Spleen (tissue), 11 donors: ENCODE data around the gene MAP4K2. TPM values are rescaled to one million over a fixed set of nuclear protein-coding genes. Genes with fewer than 3 reads are reported as not detected.

Experiments
- DNase-seq: peaks from one replicate; pipeline ENCODE4 v3.0.0-alpha.2; 2020
- H3K27ac ChIP-seq, 8 donors: fragments of 200-600 bp; sonication (generic) in 7 of 8; 1 replicate in 4 of 8; 2 replicates in 4 of 8; pipeline versions ENCODE4 v1.5.0 to v1.8.0; 2016 to 2021; ENCODE audit warnings: inconsistent platforms in 4 of 8, mild to moderate bottlenecking in 4 of 8, moderate library complexity in 1 of 8
- H3K27me3 ChIP-seq, 7 donors: fragments of 200-600 bp; sonication (generic) in 6 of 7; replicated peaks in 1 of 7; 1 replicate in 4 of 7; 2 replicates in 3 of 7; pipeline versions ENCODE4 v1.5.0 to v1.8.0; 2016 to 2021; ENCODE audit warnings: inconsistent platforms in 3 of 7, mild to moderate bottlenecking in 1 of 7
- H3K36me3 ChIP-seq, 6 donors: fragments of 200-600 bp; sonication (generic) in 5 of 6; 1 replicate in 4 of 6; 2 replicates in 2 of 6; pipeline versions ENCODE4 v1.5.0 to v1.8.0; 2016 to 2021; ENCODE audit warnings: inconsistent platforms in 2 of 6
- H3K4me1 ChIP-seq, 6 donors: fragments of 200-600 bp; sonication (generic) in 5 of 6; 1 replicate in 3 of 6; 2 replicates in 3 of 6; pipeline versions ENCODE4 v1.5.0 to v1.8.0; 2016 to 2021; ENCODE audit warnings: inconsistent platforms in 3 of 6
- H3K4me3 ChIP-seq, 8 donors: fragments of 200-600 bp; sonication (generic) in 7 of 8; 1 replicate in 4 of 8; 2 replicates in 4 of 8; pipeline versions ENCODE4 v1.5.0 to v1.8.0; 2016 to 2021; ENCODE audit warnings: inconsistent platforms in 4 of 8, mild to moderate bottlenecking in 4 of 8, moderate library complexity in 2 of 8
- H3K9me3 ChIP-seq, 8 donors: fragments of 200-600 bp; sonication (generic) in 7 of 8; 1 replicate in 4 of 8; 2 replicates in 4 of 8; pipeline versions ENCODE4 v1.5.0 to v1.8.0; 2016 to 2021; ENCODE audit warnings: inconsistent platforms in 4 of 8
- CTCF ChIP-seq, 11 experiments: fragments of 200-600 bp in 7 of 11; fragments of 450-650 bp in 4 of 11; sonication (generic) in 4 of 11; IDR thresholded peaks in 8 of 11; conservative IDR thresholded peaks in 3 of 11; 1 replicate in 7 of 11; 2 replicates in 4 of 11; pipeline versions ENCODE4 v1.4.0 to v1.8.0; 2016 to 2021; ENCODE audit warnings: antibody characterized with exemption in 11 of 11, inconsistent platforms in 4 of 11, mild to moderate bottlenecking in 1 of 11
- POLR2A ChIP-seq, 3 donors: fragments of 450-650 bp; IDR thresholded peaks; one replicate each; pipeline ENCODE4 v1.5.1; 2017; ENCODE audit warnings: antibody characterized with exemption in 3 of 3, mild to moderate bottlenecking in 1 of 3
- POLR2AphosphoS5 ChIP-seq, 3 donors: sonication (generic); formaldehyde crosslinking; IDR thresholded peaks; one replicate each; pipeline ENCODE4 v1.5.1; 2017; ENCODE audit warnings: antibody characterized with exemption in 3 of 3
- WGBS, 5 donors: extraction: QIAGEN DNeasy Blood & Tissue Kit in 3 of 5; methylation state at CpG; one replicate each; pipeline versions ENCODE4 v1.1.5 to v1.1.7; 2013 to 2018; 5-methylcytosine and 5-hydroxymethylcytosine counted together
- intact Hi-C: fragments of 100-400 bp; cut with DNase I; formaldehyde crosslinking; loops from one replicate; pipeline ENCODE4 v1.15.0; 2023; ENCODE audit warnings: low total_unique reads
- polyA plus RNA-seq, 3 donors: library from polyadenylated mRNA; stranded (reverse); fragments of 200-250 nt; gene quantifications; one replicate each; pipeline ENCODE4 v1.2.1, GENCODE V29; 2013
- total RNA-seq, 7 donors: library from RNA; depleted of rRNA in 3 of 7; stranded (reverse); fragments of >200 nt in 3 of 7; fragmentation: NEBNext Ultra II Directional in 4 of 7; extraction: Animal tissue kit (Norgen Biotek cat#: 25700) in 4 of 7; gene quantifications; one replicate each; pipeline versions ENCODE4 v1.1.0 to v1.2.1, GENCODE V29; 2016 to 2021
- donor health status: healthy with polysubstance abuse.
- donor health status: DM: no; HTN: no; CAD: no; lungs with moderate emphysema.
- donor health status: DM: no; HTN: no; CAD: no.
- donor health status: Bipolar disorder and iron deficiency.
- donor health status: healthy.
- donor health status: DM: no; HTN: no; CAD: no.
- donor health status: DM: yes; HTN: yes; CAD: no.

Gene MAP4K2
- total and polyA plus RNA-seq, 10 donors: 40.8 to 106 (median 60.6) TPM

GRCh38 chr11:64744544-64745188 is 58.3 kb downstream of the MAP4K2 start:
- intact Hi-C loops: no loop called here
- peaks cover 27 to 96% (median 58%) of the 10 kb centered on the region in 6 donors for H3K4me1 ChIP-seq

DNA sequence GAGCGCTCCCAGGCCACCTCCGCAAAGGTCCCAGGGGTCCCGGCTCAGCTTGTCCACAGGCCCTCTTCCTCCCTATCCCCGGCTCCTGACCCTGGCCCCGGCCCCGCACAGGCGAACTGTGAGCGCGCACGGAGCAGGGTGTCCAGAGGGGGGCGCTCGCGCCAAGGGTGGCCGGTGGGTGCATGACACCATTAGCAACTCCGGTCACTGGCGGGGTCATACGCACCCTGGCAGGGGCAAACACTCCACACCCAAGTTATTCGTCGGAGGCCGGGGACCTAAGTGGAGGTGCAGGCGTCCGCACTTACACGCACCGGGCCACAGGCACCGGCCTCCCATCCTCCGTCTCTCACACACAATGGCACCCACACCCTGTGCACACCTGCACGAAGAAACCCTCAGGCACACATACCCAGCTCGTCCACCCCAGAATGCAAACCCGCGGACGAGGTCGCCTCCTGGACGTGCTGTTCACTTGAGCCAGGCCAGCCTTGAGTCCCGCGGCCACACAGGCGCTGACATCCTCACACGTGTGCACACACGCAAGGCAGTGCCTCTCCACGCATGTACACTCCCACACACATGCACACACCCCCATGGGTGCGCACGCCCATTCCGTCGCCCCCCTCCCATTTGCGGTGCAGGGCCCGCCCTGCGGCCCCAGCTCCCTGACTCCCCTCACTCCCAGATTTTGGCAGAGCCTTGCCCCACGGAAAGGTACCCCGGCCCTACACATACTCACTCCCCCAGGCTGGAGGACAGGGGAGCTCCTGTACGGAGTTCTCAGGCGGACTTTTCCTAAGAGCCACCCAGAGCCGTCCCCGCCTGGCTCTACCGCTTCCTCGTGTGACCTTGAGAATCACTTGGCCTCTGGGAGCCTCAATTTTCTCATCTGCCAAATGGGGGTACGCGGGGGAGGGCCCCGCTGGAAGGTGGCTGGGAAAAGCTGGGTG is 59.1 kb downstream of the MAP4K2 start, which contains the start of gene RASGRP2:
RASGRP2 (minus strand) TSS at position 552 of the 953 bp plus-strand sequence. CDS start 1,276 bp downstream, outside the sequence.
- intact Hi-C loops: no loop called here
- peak within 1 kb of the TSS; percentile 87 to 100 (median 96) for H3K27ac ChIP-seq
- TF ChIP-seq POLR2A (IDR thresholded peaks at IDR 0.05) (no peak), POLR2AphosphoS5 (IDR thresholded peaks at IDR 0.05) (peak; percentile 83 to 90 (median 84)), CTCF (IDR thresholded peaks at IDR 0.05 in 8 of 11, conservative IDR thresholded peaks at IDR 0.05 in 3 of 11) (peak; percentile 76 to 93 (median 84))
- no peaks in the 10 kb centered on the region for H3K9me3 ChIP-seq
- H3K4me3 ChIP-seq: peak within 1 kb of the TSS; percentile 63 to 96 (median 76)
- WGBS, 5 donors: 0 to 2% (median 1%) methylated on average over 35 to 57 of the region's 57 CpGs
- H3K36me3 ChIP-seq: peaks cover 0 to 31% (median 22%) of the 10 kb centered on the region in 6 donors
- peak; percentile 99 for DNase-seq
- peaks cover 0 to 7% (median 0%) of the 10 kb centered on the region in 7 donors for H3K27me3 ChIP-seq
- H3K4me1 ChIP-seq: peaks cover 27 to 95% (median 57%) of the 10 kb centered on the region in 6 donors

More at GRCh38 chr11:64744544-64745188, 58.3 kb downstream of the MAP4K2 start:
- H3K27me3 ChIP-seq: peaks cover 0 to 7% (median 0%) of the 10 kb centered on the region in 7 donors
- peak overlapping the region; percentile 63 to 96 (median 76) for H3K4me3 ChIP-seq
- peak; percentile 92 for DNase-seq
- TF ChIP-seq POLR2AphosphoS5 (IDR thresholded peaks at IDR 0.05): no peak
- TF ChIP-seq CTCF (IDR thresholded peaks at IDR 0.05 in 8 of 11, conservative IDR thresholded peaks at IDR 0.05 in 3 of 11): no peak
- TF ChIP-seq POLR2A (IDR thresholded peaks at IDR 0.05): no peak
- WGBS, 5 donors: 0 to 1% (median 0%) methylated on average over 6 to 86 of the region's 89 CpGs
- peak overlapping the region; percentile 87 to 100 (median 96) for H3K27ac ChIP-seq
- peaks cover 0 to 23% (median 15%) of the 10 kb centered on the region in 6 donors for H3K36me3 ChIP-seq
- no peaks in the 10 kb centered on the region for H3K9me3 ChIP-seq

- Histone ChIP-seq H3K27me3 (peaks cover 0 to 7% (median 0%) of the 10 kb centered on the region in 7 donors), H3K4me1 (peaks cover 27 to 87% (median 57%) of the 10 kb centered on the region in 6 donors), H3K36me3 (peaks cover 0 to 40% (median 27%) of the 10 kb centered on the region in 6 donors), H3K4me3 (peak overlapping the region; percentile 63 to 96 (median 76)), H3K27ac (peak overlapping the region; percentile 81 to 100 (median 96)), H3K9me3 (no peaks in the 10 kb centered on the region)
- intact Hi-C loops: no loop called here
- WGBS, 5 donors: 0 to 1% (median 0%) methylated on average over 8 to 58 of the region's 58 CpGs
- peak; percentile 97 for DNase-seq
- TF ChIP-seq CTCF (IDR thresholded peaks at IDR 0.05 in 8 of 11, conservative IDR thresholded peaks at IDR 0.05 in 3 of 11) (peak; percentile 86 to 96 (median 92)), POLR2AphosphoS5 (IDR thresholded peaks at IDR 0.05) (peak; percentile 63 to 86 (median 74)), POLR2A (IDR thresholded peaks at IDR 0.05) (peak in 1 of 3 donors; percentile 42)
These were observed 60.0 kb downstream of the MAP4K2 start for GRCh38 chr11:64742889-64743590.
